Measurements from ENCODE around the gene CYP4A22.
A peak's percentile ranks its signal among the peaks of the same experiment; 100 is the strongest.
"Not testable (repeated sequence)": the region's sequence is repeated elsewhere in the genome, so short reads cannot be mapped to it uniquely, and the experiment has no call there.

CYP4A22 gene

DNA sequence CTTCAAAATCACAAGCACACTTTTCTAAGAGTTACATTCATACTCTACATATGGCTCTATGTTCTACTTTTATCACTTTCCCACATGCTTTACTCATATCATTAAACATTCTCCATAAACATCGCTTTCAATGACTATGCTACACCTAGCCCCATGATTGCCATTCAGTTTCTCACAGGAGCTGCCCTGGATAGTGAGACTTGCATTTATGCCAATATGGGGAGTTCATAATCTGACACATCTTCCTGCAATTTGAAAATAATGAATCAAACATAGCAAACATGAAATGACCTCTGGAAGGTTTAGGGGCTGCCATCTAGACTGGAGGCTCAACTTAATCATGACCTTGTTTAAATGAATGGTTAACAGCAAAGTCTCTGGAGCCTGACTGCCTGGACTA, 9.0 kb upstream of the CYP4A22 start:
- H3K4me3 ChIP-seq (ENCODE audit: low read depth, low read length): no peak overlapping the region
- TF ChIP-seq, protein P1, sequence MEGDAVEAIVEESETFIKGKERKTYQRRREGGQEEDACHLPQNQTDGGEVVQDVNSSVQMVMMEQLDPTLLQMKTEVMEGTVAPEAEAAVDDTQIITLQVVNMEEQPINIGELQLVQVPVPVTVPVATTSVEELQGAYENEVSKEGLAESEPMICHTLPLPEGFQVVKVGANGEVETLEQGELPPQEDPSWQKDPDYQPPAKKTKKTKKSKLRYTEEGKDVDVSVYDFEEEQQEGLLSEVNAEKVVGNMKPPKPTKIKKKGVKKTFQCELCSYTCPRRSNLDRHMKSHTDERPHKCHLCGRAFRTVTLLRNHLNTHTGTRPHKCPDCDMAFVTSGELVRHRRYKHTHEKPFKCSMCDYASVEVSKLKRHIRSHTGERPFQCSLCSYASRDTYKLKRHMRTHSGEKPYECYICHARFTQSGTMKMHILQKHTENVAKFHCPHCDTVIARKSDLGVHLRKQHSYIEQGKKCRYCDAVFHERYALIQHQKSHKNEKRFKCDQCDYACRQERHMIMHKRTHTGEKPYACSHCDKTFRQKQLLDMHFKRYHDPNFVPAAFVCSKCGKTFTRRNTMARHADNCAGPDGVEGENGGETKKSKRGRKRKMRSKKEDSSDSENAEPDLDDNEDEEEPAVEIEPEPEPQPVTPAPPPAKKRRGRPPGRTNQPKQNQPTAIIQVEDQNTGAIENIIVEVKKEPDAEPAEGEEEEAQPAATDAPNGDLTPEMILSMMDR (IDR thresholded peaks at IDR 0.05; ENCODE audit: low read depth, low read length): no peak
- TF ChIP-seq MYC (IDR thresholded peaks at IDR 0.05; ENCODE audit: low read depth, low read length) (no peak), POLR2A (IDR thresholded peaks at IDR 0.05; ENCODE audit: extremely low read depth, insufficient read length) (no peak)
- TF ChIP-seq, protein P2, sequence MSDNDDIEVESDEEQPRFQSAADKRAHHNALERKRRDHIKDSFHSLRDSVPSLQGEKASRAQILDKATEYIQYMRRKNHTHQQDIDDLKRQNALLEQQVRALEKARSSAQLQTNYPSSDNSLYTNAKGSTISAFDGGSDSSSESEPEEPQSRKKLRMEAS (IDR thresholded peaks at IDR 0.05; ENCODE audit: low read depth, low read length): no peak
- no peak for DNase-seq (ENCODE audit: low read depth)

GRCh38 chr1:47128854-47129253, 8.4 kb upstream of the CYP4A22 start:
- not testable (repeated sequence) for H3K4me3 ChIP-seq (ENCODE audit: low read depth, low read length); DNase-seq (ENCODE audit: low read depth)

- not testable (repeated sequence) for H3K4me3 ChIP-seq (ENCODE audit: low read depth, low read length); DNase-seq (ENCODE audit: low read depth)
These were observed 7.6 kb upstream of the CYP4A22 start for GRCh38 chr1:47129489-47130230.

- not testable (repeated sequence) for DNase-seq (ENCODE audit: low read depth); H3K4me3 ChIP-seq (ENCODE audit: low read depth, low read length)
These were observed 4.6 kb upstream of the CYP4A22 start for GRCh38 chr1:47132665-47133064.

- TF ChIP-seq POLR2A (IDR thresholded peaks at IDR 0.05; ENCODE audit: extremely low read depth, insufficient read length): no peak
- TF ChIP-seq, protein P1 (IDR thresholded peaks at IDR 0.05; ENCODE audit: low read depth, low read length): no peak
- TF ChIP-seq, protein P2 (IDR thresholded peaks at IDR 0.05; ENCODE audit: low read depth, low read length): no peak
- no peak for TF ChIP-seq MYC (IDR thresholded peaks at IDR 0.05; ENCODE audit: low read depth, low read length)
- DNase-seq (ENCODE audit: low read depth): no peak
- no peak overlapping the region for H3K4me3 ChIP-seq (ENCODE audit: low read depth, low read length)
These were observed 829 bp downstream of the CYP4A22 start for GRCh38 chr1:47137925-47138615.

DNA sequence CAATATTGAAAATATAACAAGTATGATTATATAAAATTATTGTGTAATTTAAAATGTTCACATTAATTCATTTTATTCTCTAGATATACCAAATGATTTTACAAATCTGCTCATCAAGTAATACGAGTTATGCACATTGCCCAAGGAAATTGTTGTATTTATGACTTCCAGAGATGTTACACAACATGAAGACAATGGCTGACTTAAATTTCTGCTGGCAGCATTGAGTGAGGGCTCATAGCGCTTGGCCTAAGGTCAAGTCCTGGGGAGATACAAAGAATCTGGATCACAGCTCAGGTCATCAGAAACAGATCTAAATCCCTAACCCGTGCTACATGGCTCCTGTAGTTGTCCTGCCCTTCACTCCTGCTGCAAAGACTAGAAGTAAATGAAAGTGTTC, 3.1 kb downstream of the CYP4A22 start:
- not testable (repeated sequence) for H3K4me3 ChIP-seq (ENCODE audit: low read depth, low read length); DNase-seq (ENCODE audit: low read depth)

DNA sequence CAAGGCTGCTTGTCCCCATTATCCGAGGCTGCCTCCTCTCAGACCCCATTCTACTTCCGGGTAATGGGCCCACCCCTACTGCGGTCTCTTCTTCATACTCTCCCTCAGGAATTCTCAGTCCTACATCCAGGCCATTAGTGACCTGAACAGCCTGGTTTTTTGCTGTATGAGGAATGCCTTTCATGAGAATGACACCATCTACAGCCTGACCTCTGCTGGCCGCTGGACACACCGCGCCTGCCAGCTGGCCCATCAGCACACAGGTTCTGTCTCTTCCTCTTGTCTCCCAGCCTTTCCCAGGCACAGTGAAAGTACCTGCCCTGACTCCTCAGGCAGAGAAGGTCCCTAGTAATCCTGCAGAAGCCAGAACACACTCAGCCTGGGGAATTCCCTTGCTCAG, 6.4 kb downstream of the CYP4A22 start:
- TF ChIP-seq, protein P1 (IDR thresholded peaks at IDR 0.05; ENCODE audit: low read depth, low read length): peak; percentile 43
- H3K4me3 ChIP-seq (ENCODE audit: low read depth, low read length); DNase-seq (ENCODE audit: low read depth): not testable (repeated sequence)

- H3K4me3 ChIP-seq (ENCODE audit: low read depth, low read length); DNase-seq (ENCODE audit: low read depth): not testable (repeated sequence)
These were observed 9.3 kb downstream of the CYP4A22 start for GRCh38 chr1:47146495-47146894.

GRCh38 chr1:47147047-47147785, 10.0 kb downstream of the CYP4A22 start:
- no peak for DNase-seq (ENCODE audit: low read depth)
- no peak overlapping the region for H3K4me3 ChIP-seq (ENCODE audit: low read depth, low read length)
- TF ChIP-seq, protein P2 (IDR thresholded peaks at IDR 0.05; ENCODE audit: low read depth, low read length): no peak
- TF ChIP-seq, protein P1 (IDR thresholded peaks at IDR 0.05; ENCODE audit: low read depth, low read length): no peak
- TF ChIP-seq MYC (IDR thresholded peaks at IDR 0.05; ENCODE audit: low read depth, low read length): no peak
- no peak for TF ChIP-seq POLR2A (IDR thresholded peaks at IDR 0.05; ENCODE audit: extremely low read depth, insufficient read length)

- not testable (repeated sequence) for H3K4me3 ChIP-seq (ENCODE audit: low read depth, low read length); DNase-seq (ENCODE audit: low read depth)
These were observed 11.9 kb downstream of the CYP4A22 start for GRCh38 chr1:47149162-47149561.

GRCh38 chr1:47156457-47156856, 19.2 kb downstream of the CYP4A22 start:
- not testable (repeated sequence) for DNase-seq (ENCODE audit: low read depth); H3K4me3 ChIP-seq (ENCODE audit: low read depth, low read length)
